ENCODE results near the gene ZNF491. TPM values are rescaled to one million over a fixed set of nuclear protein-coding genes. Genes with fewer than 3 reads are reported as not detected.

The ZNF491 gene
- total RNA-seq, 1 donor from 2014 or later, result not detected

DNA sequence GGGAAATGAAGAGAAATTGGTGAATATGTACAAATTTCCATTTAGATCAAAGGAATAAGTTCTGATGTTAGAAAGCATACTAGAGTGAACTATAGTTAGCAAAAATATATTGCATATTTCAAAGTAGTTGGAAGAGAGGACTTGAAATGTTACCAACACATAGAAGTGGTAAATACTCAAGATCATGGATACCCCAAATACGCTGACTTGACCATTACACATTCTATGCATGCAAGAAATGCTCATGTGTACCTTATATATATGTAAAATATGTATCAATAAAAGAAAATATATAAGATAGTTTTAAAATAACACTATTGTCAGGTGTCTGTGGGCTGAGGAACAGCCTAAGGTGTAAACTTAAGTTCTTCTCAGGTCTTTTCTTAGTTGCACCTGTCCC is 14.6 kb upstream of the ZNF491 start:
- Mint-ChIP-seq H3K27me3 (ENCODE audit: unreplicated experiment) (no peaks in the 10 kb centered on the region), H3K4me3 (ENCODE audit: unreplicated experiment) (no peak overlapping the region), H3K4me1 (ENCODE audit: unreplicated experiment) (no peaks in the 10 kb centered on the region), H3K27ac (ENCODE audit: unreplicated experiment) (no peak overlapping the region), H3K36me3 (ENCODE audit: low read depth, unreplicated experiment) (peaks cover 3% of the 10 kb centered on the region), H3K9me3 (ENCODE audit: unreplicated experiment) (peaks cover 6% of the 10 kb centered on the region)
- TF ChIP-seq CTCF (IDR thresholded peaks at IDR 0.05; ENCODE audit: unreplicated experiment), result no peak
- DNase-seq (ENCODE audit: low spot score), result no peak

DNA sequence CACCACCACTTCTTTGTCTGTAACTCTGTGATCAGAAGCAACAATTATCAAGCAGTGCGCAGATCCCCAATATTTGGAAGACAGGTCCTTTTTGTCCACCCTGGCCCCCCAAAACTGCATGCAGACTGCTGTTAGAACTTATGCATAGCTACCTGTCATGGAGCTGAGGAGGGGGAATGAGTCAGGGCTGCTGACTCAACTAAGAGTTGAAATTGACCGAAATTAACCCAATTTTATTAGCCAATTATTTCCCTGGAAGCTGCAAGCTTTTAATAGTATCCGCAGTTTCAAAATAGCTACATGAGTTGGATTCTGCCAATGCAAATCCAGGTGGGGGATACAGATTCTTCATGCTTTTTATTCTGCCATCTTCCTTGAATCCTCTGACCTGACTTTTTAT is 14.0 kb upstream of the ZNF491 start:
- TF ChIP-seq CTCF (IDR thresholded peaks at IDR 0.05; ENCODE audit: unreplicated experiment), result no peak
- Mint-ChIP-seq H3K9me3 (ENCODE audit: unreplicated experiment) (peaks cover 4% of the 10 kb centered on the region), H3K27ac (ENCODE audit: unreplicated experiment) (no peak overlapping the region), H3K36me3 (ENCODE audit: low read depth, unreplicated experiment) (peaks cover 3% of the 10 kb centered on the region), H3K4me3 (ENCODE audit: unreplicated experiment) (no peak overlapping the region), H3K4me1 (ENCODE audit: unreplicated experiment) (no peaks in the 10 kb centered on the region), H3K27me3 (ENCODE audit: unreplicated experiment) (no peaks in the 10 kb centered on the region)
- no peak for DNase-seq (ENCODE audit: low spot score)

DNA sequence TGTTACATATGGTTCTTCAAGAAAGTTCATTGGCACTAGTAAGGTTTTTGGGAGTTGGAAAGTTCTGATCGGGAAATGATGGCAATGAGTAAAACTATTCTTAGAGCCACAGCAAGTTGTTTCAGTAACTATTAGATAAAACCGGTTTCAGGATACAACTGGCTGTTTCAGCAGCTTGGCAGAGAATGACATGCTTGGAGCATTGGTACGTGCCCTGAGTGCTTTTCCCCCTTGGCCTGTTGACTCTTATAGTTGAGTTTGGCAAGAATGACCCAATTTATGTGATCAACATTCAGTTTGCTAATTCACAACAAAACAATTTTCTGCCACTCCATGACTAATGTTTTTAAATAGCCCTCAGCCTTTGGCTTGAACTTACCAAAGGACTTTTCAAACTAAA is 10.8 kb upstream of the ZNF491 start:
- peaks cover 4% of the 10 kb centered on the region for H3K9me3 Mint-ChIP-seq (ENCODE audit: unreplicated experiment)
- TF ChIP-seq CTCF (IDR thresholded peaks at IDR 0.05; ENCODE audit: unreplicated experiment), result no peak
- peaks cover 3% of the 10 kb centered on the region for H3K36me3 Mint-ChIP-seq (ENCODE audit: low read depth, unreplicated experiment)

GRCh38 chr19:11792942-11793341 is 5.4 kb upstream of the ZNF491 start:
- no peak for TF ChIP-seq CTCF (IDR thresholded peaks at IDR 0.05; ENCODE audit: unreplicated experiment)
- no peak overlapping the region for H3K4me3 Mint-ChIP-seq (ENCODE audit: unreplicated experiment)
- no peak for DNase-seq (ENCODE audit: low spot score)
- H3K9me3 Mint-ChIP-seq (ENCODE audit: unreplicated experiment), result peaks cover 6% of the 10 kb centered on the region
- peaks cover under 1% of the 10 kb centered on the region for H3K36me3 Mint-ChIP-seq (ENCODE audit: low read depth, unreplicated experiment)
- H3K27me3 Mint-ChIP-seq (ENCODE audit: unreplicated experiment), result peaks cover 1% of the 10 kb centered on the region
- H3K27ac Mint-ChIP-seq (ENCODE audit: unreplicated experiment), result no peak overlapping the region
- H3K4me1 Mint-ChIP-seq (ENCODE audit: unreplicated experiment), result no peaks in the 10 kb centered on the region

More for the DNA sequence above, 10.8 kb upstream of the ZNF491 start:
- H3K27me3 Mint-ChIP-seq (ENCODE audit: unreplicated experiment), result no peaks in the 10 kb centered on the region
- no peaks in the 10 kb centered on the region for H3K4me1 Mint-ChIP-seq (ENCODE audit: unreplicated experiment)
- no peak for DNase-seq (ENCODE audit: low spot score)
- H3K27ac Mint-ChIP-seq (ENCODE audit: unreplicated experiment), result no peak overlapping the region
- H3K4me3 Mint-ChIP-seq (ENCODE audit: unreplicated experiment), result no peak overlapping the region

GRCh38 chr19:11797491-11797890 is 832 bp upstream of the ZNF491 start:
- Mint-ChIP-seq H3K4me1 (ENCODE audit: unreplicated experiment) (no peaks in the 10 kb centered on the region), H3K4me3 (ENCODE audit: unreplicated experiment) (no peak overlapping the region), H3K27me3 (ENCODE audit: unreplicated experiment) (peaks cover 1% of the 10 kb centered on the region), H3K9me3 (ENCODE audit: unreplicated experiment) (peaks cover 13% of the 10 kb centered on the region), H3K27ac (ENCODE audit: unreplicated experiment) (no peak overlapping the region), H3K36me3 (ENCODE audit: low read depth, unreplicated experiment) (peaks cover 3% of the 10 kb centered on the region)
- TF ChIP-seq CTCF (IDR thresholded peaks at IDR 0.05; ENCODE audit: unreplicated experiment), result peak; percentile 18
- peak; percentile 10 for DNase-seq (ENCODE audit: low spot score)
